SK-N-SH (cell line): ENCODE results near the gene HS6ST1. TPM values are rescaled to one million over a fixed set of nuclear protein-coding genes. Genes with fewer than 3 reads are reported as not detected.
A peak's percentile ranks its signal among the peaks of the same experiment; 100 is the strongest.

Source experiments
- CTCF ChIA-PET: fragments of 300-600, 350-600 bp; formaldehyde crosslinking; extraction: SDS; loops from one replicate; lab custom pipeline; 2021; lab: Yijun Ruan, JAX
- POLR2A ChIA-PET: fragments of 350-600 bp; sonication (Branson Sonifier 250); formaldehyde crosslinking; extraction: SDS; loops from one replicate; lab custom pipeline; 2020; ENCODE audit warnings: antibody characterized with exemption, inconsistent platforms; lab: Yijun Ruan, JAX
- DNase-seq: peaks from one replicate; pipeline ENCODE4 v3.0.0; 2012
- H2AFZ ChIP-seq: fragments of 200-600 bp; sonication (generic); 2 replicates; pipeline ENCODE4 v1.8.1; 2016; ENCODE audit warnings: antibody characterized with exemption, mild to moderate bottlenecking, low read depth
- H3F3A ChIP-seq: fragments of 200-600 bp; sonication (generic); replicated peaks from 2 replicates; pipeline ENCODE3; 2016; ENCODE audit warnings: antibody characterized with exemption, mild to moderate bottlenecking; ENCODE audit not compliant: insufficient read depth
- H3K27ac ChIP-seq, 2 experiments: fragments of 200-500 bp in 1 of 2; fragments of 200-600 bp in 1 of 2; sonication (Bioruptor generic) in 1 of 2; sonication (generic), shearing (Covaris generic) in 1 of 2; 2 replicates each; pipeline versions ENCODE4 v1.5.1 to v1.6.1; 2014 to 2016; ENCODE audit warnings: low read depth in 2 of 2, inconsistent platforms in 1 of 2, low read length in 1 of 2, mild to moderate bottlenecking in 1 of 2, mixed read lengths in 1 of 2
- H3K27me3 ChIP-seq: fragments of 200-600 bp; sonication (generic), shearing (Covaris generic); 2 replicates; pipeline ENCODE4 v1.6.1; 2016; ENCODE audit warnings: mixed run types; ENCODE audit not compliant: insufficient read depth
- H3K36me3 ChIP-seq, 2 experiments: fragments of 200-500 bp in 1 of 2; fragments of 200-600 bp in 1 of 2; sonication (Bioruptor generic) in 1 of 2; sonication (generic) in 1 of 2; replicated peaks in 1 of 2; 2 replicates each; pipeline versions ENCODE3 to v1.5.1; 2014 to 2016; ENCODE audit warnings: low read length in 1 of 2, mild to moderate bottlenecking in 1 of 2; ENCODE audit not compliant: insufficient read depth in 2 of 2, control insufficient read depth in 1 of 2
- H3K4me1 ChIP-seq, 2 experiments: fragments of 200-500 bp in 1 of 2; fragments of 200-600 bp in 1 of 2; sonication (Bioruptor generic) in 1 of 2; sonication (generic), shearing (Covaris generic) in 1 of 2; 2 replicates each; pipeline versions ENCODE4 v1.5.1 to v1.6.1; 2014 to 2016; ENCODE audit warnings: low read depth in 1 of 2, low read length in 1 of 2, mixed run types in 1 of 2; ENCODE audit not compliant: insufficient read depth in 2 of 2, control insufficient read depth in 1 of 2
- H3K4me2 ChIP-seq: fragments of 200-600 bp; sonication (generic), shearing (Covaris generic); 2 replicates; pipeline ENCODE4 v1.6.1; 2017; ENCODE audit warnings: mixed run types
- H3K4me3 ChIP-seq, 2 experiments: fragments of 200-500 bp in 1 of 2; fragments of 200-600 bp in 1 of 2; sonication (Bioruptor generic) in 1 of 2; sonication (generic), shearing (Covaris generic) in 1 of 2; 2 replicates each; pipeline versions ENCODE4 v1.5.1 to v1.8.1; 2014 to 2016; ENCODE audit warnings: low read depth in 2 of 2, inconsistent platforms in 1 of 2, low read length in 1 of 2, mild to moderate bottlenecking in 1 of 2, mixed read lengths in 1 of 2, moderate library complexity in 1 of 2
- H3K79me2 ChIP-seq: fragments of 200-600 bp; sonication (generic); 2 replicates; pipeline ENCODE4 v1.8.1; 2017; ENCODE audit warnings: mild to moderate bottlenecking; ENCODE audit not compliant: insufficient read depth
- H3K9ac ChIP-seq: fragments of 200-600 bp; sonication (generic); 2 replicates; pipeline ENCODE4 v1.6.1; 2017; ENCODE audit warnings: mixed run types
- H3K9me2 ChIP-seq: fragments of 200-600 bp; sonication (generic); 2 replicates; pipeline ENCODE4 v1.6.1; 2017; ENCODE audit warnings: mixed run types
- H3K9me3 ChIP-seq: fragments of 200-600 bp; sonication (generic); 2 replicates; pipeline ENCODE4 v1.6.1; 2017; ENCODE audit warnings: mixed run types, mild to moderate bottlenecking, moderate library complexity
- H4K20me1 ChIP-seq: fragments of 200-600 bp; sonication (generic); 2 replicates; pipeline ENCODE4 v1.6.1; 2017; ENCODE audit warnings: mild to moderate bottlenecking, mixed run types; ENCODE audit not compliant: insufficient read depth
- CHD2 ChIP-seq: fragments of 150-350 bp; IDR thresholded peaks from 2 replicates; pipeline ENCODE4 v1.6.1; 2018; ENCODE audit warnings: low read length; ENCODE audit not compliant: partially characterized antibody
- ELF1 ChIP-seq: IDR thresholded peaks from 2 replicates; pipeline ENCODE4 v1.4.0; 2012
- EZH2phosphoT487 ChIP-seq: fragments of 200-600 bp; sonication (generic); IDR thresholded peaks from 2 replicates; pipeline ENCODE4 v1.6.1; 2017; ENCODE audit warnings: low read depth, mixed run types, mild to moderate bottlenecking, antibody characterized with exemption, moderate library complexity, borderline replicate concordance
- FOSL2 ChIP-seq: IDR thresholded peaks from 2 replicates; pipeline ENCODE4 v1.4.0; 2012; ENCODE audit warnings: low read depth, mild to moderate bottlenecking, moderate library complexity, borderline replicate concordance
- FOXM1 ChIP-seq: IDR thresholded peaks from 2 replicates; pipeline ENCODE4 v1.4.0; 2012; ENCODE audit warnings: low read depth, mild to moderate bottlenecking
- GABPA ChIP-seq: IDR thresholded peaks from 2 replicates; pipeline ENCODE4 v1.4.0; 2012; ENCODE audit warnings: low read depth, mild to moderate bottlenecking
- GATA2 ChIP-seq: sonication (generic); formaldehyde crosslinking; IDR thresholded peaks from 2 replicates; pipeline ENCODE4 v1.5.0; 2020; ENCODE audit warnings: mild to moderate bottlenecking, missing genetic modification reagents
- JUND ChIP-seq: IDR thresholded peaks from 2 replicates; pipeline ENCODE4 v1.4.0; 2012
- MXI1 ChIP-seq: IDR thresholded peaks from 2 replicates; pipeline ENCODE4 v1.6.1; 2012; ENCODE audit warnings: mild to moderate bottlenecking, low read depth, low read length, improper control_type of control experiment
- RAD21 ChIP-seq: IDR thresholded peaks from 2 replicates; pipeline ENCODE4 v1.6.1; 2012; ENCODE audit warnings: mild to moderate bottlenecking, low read length
- RXRA ChIP-seq: IDR thresholded peaks from 2 replicates; pipeline ENCODE4 v1.4.0; 2012; ENCODE audit warnings: low read depth, mild to moderate bottlenecking, borderline replicate concordance
- SMC3 ChIP-seq: IDR thresholded peaks from 2 replicates; pipeline ENCODE4 v1.6.1; 2012; ENCODE audit warnings: low read depth, low read length, improper control_type of control experiment
- TEAD4 ChIP-seq: IDR thresholded peaks from 2 replicates; pipeline ENCODE4 v1.4.0; 2012; ENCODE audit warnings: mild to moderate bottlenecking, borderline replicate concordance; ENCODE audit not compliant: insufficient read depth
- WGBS: methylation state at CpG from one replicate; pipeline ENCODE4 v1.1.6; 2017; ENCODE audit warnings: low lambda C conversion rate; 5-methylcytosine and 5-hydroxymethylcytosine counted together
- polyA plus RNA-seq, 3 experiments: library from polyadenylated mRNA; depleted of rRNA; stranded (reverse); fragments of >200 nt; gene quantifications; 2 replicates each; pipeline ENCODE4 v1.2.3, GENCODE V29; 2012
- TF ChIP-seq, protein P1 (sequence below): fragments of 200-600 bp; sonication (generic); IDR thresholded peaks from 2 replicates; pipeline ENCODE4 v1.6.1; 2017; ENCODE audit warnings: antibody characterized with exemption, mild to moderate bottlenecking, moderate library complexity
- TF ChIP-seq, protein P2 (sequence below): IDR thresholded peaks from 2 replicates; pipeline ENCODE4 v1.4.0; 2012; ENCODE audit warnings: low read depth
- TF ChIP-seq, protein P3 (sequence below): fragments of 150-350 bp; IDR thresholded peaks from 2 replicates; pipeline ENCODE4 v1.6.1; 2017; ENCODE audit warnings: antibody characterized with exemption, low read length, low read depth, borderline replicate concordance

Gene HS6ST1
- polyA plus RNA-seq, 1 of the 3 experiments (the other 2 are of a cell fraction), result 5.9 TPM

DNA sequence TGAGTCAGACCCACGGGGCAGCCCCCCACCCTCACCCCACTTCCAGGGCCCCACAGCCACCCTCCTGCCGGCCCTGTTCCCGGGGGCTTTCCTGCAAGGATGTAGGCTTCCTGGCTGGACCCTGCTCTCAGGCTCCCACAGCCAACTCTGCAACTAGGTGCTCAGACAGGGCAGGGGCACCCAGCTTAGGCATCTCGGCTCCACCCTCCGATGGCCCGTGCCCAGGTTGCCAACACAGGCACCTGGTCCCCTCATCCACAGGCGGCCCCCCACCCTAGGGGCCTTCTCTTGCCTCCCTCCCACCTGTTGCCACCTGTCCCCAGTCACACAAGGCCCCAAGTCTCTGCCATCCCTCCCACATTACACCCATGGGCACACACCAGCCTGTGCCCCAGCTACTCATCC, 34.6 kb downstream of the HS6ST1 start (continued):
- TF ChIP-seq, protein P1, sequence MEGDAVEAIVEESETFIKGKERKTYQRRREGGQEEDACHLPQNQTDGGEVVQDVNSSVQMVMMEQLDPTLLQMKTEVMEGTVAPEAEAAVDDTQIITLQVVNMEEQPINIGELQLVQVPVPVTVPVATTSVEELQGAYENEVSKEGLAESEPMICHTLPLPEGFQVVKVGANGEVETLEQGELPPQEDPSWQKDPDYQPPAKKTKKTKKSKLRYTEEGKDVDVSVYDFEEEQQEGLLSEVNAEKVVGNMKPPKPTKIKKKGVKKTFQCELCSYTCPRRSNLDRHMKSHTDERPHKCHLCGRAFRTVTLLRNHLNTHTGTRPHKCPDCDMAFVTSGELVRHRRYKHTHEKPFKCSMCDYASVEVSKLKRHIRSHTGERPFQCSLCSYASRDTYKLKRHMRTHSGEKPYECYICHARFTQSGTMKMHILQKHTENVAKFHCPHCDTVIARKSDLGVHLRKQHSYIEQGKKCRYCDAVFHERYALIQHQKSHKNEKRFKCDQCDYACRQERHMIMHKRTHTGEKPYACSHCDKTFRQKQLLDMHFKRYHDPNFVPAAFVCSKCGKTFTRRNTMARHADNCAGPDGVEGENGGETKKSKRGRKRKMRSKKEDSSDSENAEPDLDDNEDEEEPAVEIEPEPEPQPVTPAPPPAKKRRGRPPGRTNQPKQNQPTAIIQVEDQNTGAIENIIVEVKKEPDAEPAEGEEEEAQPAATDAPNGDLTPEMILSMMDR, result no peak
- no peak for TF ChIP-seq EZH2phosphoT487
- TF ChIP-seq RXRA, result no peak
- no peak for TF ChIP-seq FOSL2
- TF ChIP-seq JUND, result no peak
- TF ChIP-seq FOXM1, result no peak
- no peak for TF ChIP-seq TEAD4

DNA sequence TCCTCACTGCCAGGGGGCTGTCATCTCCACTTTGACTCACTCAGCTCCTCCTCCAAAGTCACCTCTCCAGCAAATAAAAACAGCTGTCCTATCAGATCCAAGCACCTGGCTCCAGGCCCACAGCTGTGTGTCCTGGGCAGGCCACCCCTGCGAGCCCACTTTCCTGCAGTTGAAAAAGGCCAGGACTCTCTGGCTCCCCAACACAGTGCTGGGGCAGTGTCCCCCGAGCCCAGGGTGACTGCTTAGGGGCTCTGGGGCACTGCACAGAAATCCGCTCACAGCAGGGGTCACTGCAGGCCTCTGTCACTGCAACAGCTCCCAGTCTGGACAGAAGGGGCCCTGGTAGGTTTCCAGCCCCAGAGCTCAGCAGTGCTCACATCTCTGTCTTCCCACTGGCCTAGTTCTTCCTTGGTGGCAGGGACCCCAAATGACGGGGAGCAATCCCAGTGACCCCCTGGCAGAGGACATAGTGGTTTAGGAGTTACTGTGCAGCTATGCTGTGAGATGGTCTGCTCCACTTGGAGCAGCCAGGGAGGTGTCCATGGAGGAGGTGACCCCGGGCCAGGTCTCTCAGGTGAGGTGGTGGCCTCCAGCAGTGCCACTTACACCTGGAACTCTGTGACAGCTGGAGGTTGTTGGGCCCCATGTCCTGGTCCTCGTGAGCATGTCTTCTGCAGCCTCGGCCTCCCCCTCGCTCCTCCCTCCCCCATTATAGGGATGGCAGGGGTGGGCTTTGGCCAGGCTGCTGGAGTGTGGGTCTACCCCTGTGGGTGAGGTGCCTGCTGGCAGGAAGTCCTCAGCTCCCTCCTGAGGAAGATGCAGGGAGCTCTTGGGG, 35.5 kb downstream of the HS6ST1 start:
- Histone ChIP-seq H3K36me3 (no peaks in the 10 kb centered on the region), H3K4me3 (no peak overlapping the region), H3K79me2 (no peaks in the 10 kb centered on the region), H2AFZ (no peak overlapping the region), H3K9me2 (no peaks in the 10 kb centered on the region), H3K9me3 (no peaks in the 10 kb centered on the region), H3K9ac (no peak overlapping the region), H3F3A (no peaks in the 10 kb centered on the region), H3K4me2 (no peak overlapping the region), H3K27ac (peak overlapping the region in 1 of 2 experiments; percentile 82; a peak in 2 of 4 replicates), H3K27me3 (no peaks in the 10 kb centered on the region), H3K4me1 (peaks cover 0 to 57% of the 10 kb centered on the region in 2 experiments; a peak in 1 of 4 replicates), H4K20me1 (no peaks in the 10 kb centered on the region)
- POLR2A ChIA-PET, result interaction anchor here (0.8 to 1.1 kb wide), 3 partner anchors 26 to 739 kb away, joined by 3 read pairs; no protein-coding TSS in a partner anchor
- CTCF ChIA-PET, result interaction anchor here (0.6 to 3.4 kb wide), 17 partner anchors 9 to 1519 kb away, joined by 3 to 27 read pairs (median 4); no protein-coding TSS in a partner anchor
- 100% methylated on average over 1 of the region's 8 CpGs for WGBS
- 0 out of 2 replicates have a peak, but pooled peaks have one; percentile 2 for TF ChIP-seq MXI1
- TF ChIP-seq GABPA, result no peak
- TF ChIP-seq, protein P1, result peak; percentile 23
- TF ChIP-seq ELF1, result no peak
- TF ChIP-seq, protein P2, sequence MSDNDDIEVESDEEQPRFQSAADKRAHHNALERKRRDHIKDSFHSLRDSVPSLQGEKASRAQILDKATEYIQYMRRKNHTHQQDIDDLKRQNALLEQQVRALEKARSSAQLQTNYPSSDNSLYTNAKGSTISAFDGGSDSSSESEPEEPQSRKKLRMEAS, result no peak
- peak; percentile 48; the same call in 1 of the 2 replicates for TF ChIP-seq GATA2 (CRISPR knock-in tag)
- TF ChIP-seq CHD2, result no peak
- TF ChIP-seq SMC3, result peak; percentile 40; the same call in 1 of the 2 replicates
- TF ChIP-seq EZH2phosphoT487, result no peak
- TF ChIP-seq RAD21, result peak; percentile 71
- TF ChIP-seq, protein P3, sequence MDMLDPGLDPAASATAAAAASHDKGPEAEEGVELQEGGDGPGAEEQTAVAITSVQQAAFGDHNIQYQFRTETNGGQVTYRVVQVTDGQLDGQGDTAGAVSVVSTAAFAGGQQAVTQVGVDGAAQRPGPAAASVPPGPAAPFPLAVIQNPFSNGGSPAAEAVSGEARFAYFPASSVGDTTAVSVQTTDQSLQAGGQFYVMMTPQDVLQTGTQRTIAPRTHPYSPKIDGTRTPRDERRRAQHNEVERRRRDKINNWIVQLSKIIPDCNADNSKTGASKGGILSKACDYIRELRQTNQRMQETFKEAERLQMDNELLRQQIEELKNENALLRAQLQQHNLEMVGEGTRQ, result no peak
- DNase-seq, result peak; percentile 83
